ENCODE measurements around the gene UBL7.

DNA sequence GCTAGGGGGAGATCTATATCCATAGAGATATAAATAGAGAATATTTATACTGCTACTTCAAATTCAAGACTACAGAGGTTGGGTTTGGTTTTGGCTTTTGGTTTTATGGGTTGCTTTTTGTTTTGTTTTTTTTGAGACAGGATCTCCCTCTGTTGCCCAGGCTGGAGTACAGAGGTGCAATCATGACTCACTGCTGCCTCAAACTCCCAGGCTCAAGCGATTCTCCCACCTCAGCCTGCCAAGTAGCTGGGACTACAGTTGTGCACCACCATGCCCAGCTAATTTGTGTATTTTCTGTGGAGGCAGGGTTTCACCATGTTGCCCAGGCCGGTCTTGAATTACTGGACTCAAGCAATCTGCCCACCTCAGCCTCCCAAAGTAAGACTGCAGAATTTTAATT is 3.9 kb upstream of the UBL7 start:
- TF ChIP-seq POLR2AphosphoS5 (IDR thresholded peaks at IDR 0.05; ENCODE audit: low read depth) (no peak), CTCF (IDR thresholded peaks at IDR 0.05; ENCODE audit: insufficient read depth, low read length) (no peak), REST (IDR thresholded peaks at IDR 0.05; ENCODE audit: insufficient replicate concordance, low read depth) (no peak), GABPA (IDR thresholded peaks at IDR 0.05; ENCODE audit: low read depth) (no peak)
